ENCODE measurements around the gene SOX6.

Gene SOX6

DNA sequence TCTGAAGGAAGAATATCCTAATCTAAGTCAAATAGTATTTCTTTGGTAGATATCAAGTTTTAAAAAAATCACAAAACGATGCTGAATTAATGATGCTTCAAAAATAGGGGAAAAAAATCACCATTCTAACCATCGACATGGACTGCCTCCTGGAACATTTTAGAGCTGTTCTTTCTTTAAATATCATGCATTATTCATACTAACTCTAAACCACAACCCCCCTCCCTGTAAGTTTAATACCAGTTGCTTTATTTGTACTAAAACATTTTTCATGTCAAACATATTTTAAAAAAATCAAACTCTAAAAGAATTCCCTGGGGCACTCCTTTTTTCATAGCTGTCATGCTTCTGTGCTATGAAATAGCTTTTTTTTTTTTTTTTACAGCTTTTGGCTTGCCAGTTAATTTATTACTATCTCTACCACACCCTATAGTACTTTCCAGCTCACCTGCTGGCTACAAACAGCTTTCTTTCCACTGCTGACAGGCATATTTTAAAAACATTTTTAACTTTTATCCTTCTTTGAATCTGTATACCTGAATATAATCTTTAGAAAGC, 256.9 kb downstream of the SOX6 start:
- TF ChIP-seq, protein P1, sequence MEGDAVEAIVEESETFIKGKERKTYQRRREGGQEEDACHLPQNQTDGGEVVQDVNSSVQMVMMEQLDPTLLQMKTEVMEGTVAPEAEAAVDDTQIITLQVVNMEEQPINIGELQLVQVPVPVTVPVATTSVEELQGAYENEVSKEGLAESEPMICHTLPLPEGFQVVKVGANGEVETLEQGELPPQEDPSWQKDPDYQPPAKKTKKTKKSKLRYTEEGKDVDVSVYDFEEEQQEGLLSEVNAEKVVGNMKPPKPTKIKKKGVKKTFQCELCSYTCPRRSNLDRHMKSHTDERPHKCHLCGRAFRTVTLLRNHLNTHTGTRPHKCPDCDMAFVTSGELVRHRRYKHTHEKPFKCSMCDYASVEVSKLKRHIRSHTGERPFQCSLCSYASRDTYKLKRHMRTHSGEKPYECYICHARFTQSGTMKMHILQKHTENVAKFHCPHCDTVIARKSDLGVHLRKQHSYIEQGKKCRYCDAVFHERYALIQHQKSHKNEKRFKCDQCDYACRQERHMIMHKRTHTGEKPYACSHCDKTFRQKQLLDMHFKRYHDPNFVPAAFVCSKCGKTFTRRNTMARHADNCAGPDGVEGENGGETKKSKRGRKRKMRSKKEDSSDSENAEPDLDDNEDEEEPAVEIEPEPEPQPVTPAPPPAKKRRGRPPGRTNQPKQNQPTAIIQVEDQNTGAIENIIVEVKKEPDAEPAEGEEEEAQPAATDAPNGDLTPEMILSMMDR (IDR thresholded peaks at IDR 0.05): no peak
- Histone ChIP-seq H3K4me1 (peaks cover 0 to 46% (median 9%) of the 10 kb centered on the region in 4 donors), H3K27me3 (no peaks in the 10 kb centered on the region), H3K27ac (no peak overlapping the region), H3K4me3 (no peak overlapping the region), H3K9me3 (peaks cover 0 to 5% (median 0%) of the 10 kb centered on the region in 3 donors), H3K36me3 (no peaks in the 10 kb centered on the region)
- no peak for DNase-seq
- intact Hi-C loops (cut with DNase I; ENCODE audit: low total_unique reads): no loop called here

DNA sequence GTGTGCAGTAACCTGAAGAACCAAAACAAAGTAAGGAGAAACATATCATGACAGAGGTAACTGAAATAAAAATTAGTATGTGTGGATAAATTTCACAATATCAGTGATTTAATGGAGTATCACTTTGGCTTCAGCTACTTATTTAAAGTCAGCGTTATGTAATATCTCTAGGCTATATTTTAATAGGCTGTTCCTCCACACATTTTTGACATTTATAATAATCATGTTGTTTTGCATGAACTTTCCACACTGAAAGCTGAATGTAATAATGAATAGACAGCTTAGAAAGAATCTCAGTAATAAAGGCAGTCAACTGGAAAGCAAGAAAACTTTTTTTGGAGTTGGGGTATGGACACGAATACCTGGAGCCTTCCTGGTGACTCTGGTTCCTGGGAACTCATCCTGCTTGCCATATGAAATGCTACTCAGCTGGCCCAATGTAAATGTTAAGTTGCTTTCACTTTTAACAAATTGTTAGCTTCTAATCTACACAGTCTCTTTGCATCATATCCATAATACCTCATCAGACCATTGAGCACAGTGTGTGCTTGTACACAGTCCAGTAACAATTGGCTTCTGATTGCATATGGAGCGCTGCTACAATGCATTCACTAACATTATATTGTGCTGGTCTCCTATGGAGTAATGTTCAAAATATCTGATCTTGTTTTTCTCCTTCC, 257.7 kb downstream of the SOX6 start:
- Histone ChIP-seq H3K9me3 (peaks cover 0 to 5% (median 0%) of the 10 kb centered on the region in 3 donors), H3K4me3 (no peak overlapping the region), H3K27ac (no peak overlapping the region), H3K36me3 (no peaks in the 10 kb centered on the region), H3K27me3 (no peaks in the 10 kb centered on the region), H3K4me1 (peaks cover 0 to 46% (median 9%) of the 10 kb centered on the region in 4 donors)
- DNase-seq: no peak
- intact Hi-C loops (cut with DNase I; ENCODE audit: low total_unique reads): no loop called here
- TF ChIP-seq, protein P1 (IDR thresholded peaks at IDR 0.05): no peak

DNA sequence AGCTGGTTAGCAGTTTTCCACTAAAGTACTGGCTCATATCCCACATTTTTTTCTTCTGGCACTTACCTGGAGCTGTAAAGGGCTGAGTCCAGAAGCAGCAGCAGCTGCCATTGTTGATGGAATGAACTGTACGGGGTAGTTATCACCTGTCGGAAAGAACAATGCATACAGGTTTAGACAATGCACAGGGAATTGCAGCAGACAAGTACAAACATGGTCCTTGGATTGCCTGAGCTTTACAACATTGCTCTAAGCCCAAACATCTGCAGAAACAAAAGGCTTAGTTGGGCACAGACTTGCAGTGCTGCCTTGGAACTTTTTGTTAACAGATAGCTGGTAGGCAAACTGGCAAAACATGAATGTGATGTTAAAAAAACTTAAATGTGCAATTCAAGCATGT, 258.8 kb downstream of the SOX6 start:
- H3K27ac ChIP-seq: no peak overlapping the region
- H3K4me3 ChIP-seq: no peak overlapping the region
- no peaks in the 10 kb centered on the region for H3K27me3 ChIP-seq
- peaks cover 0 to 4% (median 0%) of the 10 kb centered on the region in 3 donors for H3K9me3 ChIP-seq
- intact Hi-C loops (cut with DNase I; ENCODE audit: low total_unique reads): no loop called here
- peaks cover 0 to 46% (median 10%) of the 10 kb centered on the region in 4 donors for H3K4me1 ChIP-seq
- H3K36me3 ChIP-seq: no peaks in the 10 kb centered on the region
- no peak for DNase-seq
- TF ChIP-seq, protein P1 (IDR thresholded peaks at IDR 0.05): no peak

DNA sequence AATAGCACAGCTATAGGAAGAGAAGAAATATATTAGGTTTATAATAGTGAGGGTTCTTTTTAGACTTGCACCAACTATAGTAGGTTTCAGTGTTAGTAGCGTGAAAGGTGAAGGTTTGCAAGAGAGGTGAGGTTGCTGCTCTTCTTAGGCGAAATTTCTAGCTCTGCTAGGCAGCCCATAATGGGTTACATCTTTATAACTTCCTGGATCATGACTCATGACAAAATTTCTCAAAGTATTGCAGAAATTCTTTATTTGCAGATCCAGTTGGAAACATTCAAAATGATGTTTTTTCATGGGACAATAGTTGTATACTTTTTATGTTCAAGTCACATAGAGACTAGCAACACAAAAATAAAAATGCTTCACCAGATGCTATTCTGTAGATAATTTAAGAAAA, 260.0 kb downstream of the SOX6 start:
- no peaks in the 10 kb centered on the region for H3K27me3 ChIP-seq
- no peak overlapping the region for H3K4me3 ChIP-seq
- DNase-seq: no peak
- no peaks in the 10 kb centered on the region for H3K36me3 ChIP-seq
- TF ChIP-seq, protein P1 (IDR thresholded peaks at IDR 0.05): no peak
- H3K27ac ChIP-seq: no peak overlapping the region
- intact Hi-C loops (cut with DNase I; ENCODE audit: low total_unique reads): no loop called here
- peaks cover 0 to 46% (median 10%) of the 10 kb centered on the region in 4 donors for H3K4me1 ChIP-seq
- H3K9me3 ChIP-seq: no peaks in the 10 kb centered on the region

DNA sequence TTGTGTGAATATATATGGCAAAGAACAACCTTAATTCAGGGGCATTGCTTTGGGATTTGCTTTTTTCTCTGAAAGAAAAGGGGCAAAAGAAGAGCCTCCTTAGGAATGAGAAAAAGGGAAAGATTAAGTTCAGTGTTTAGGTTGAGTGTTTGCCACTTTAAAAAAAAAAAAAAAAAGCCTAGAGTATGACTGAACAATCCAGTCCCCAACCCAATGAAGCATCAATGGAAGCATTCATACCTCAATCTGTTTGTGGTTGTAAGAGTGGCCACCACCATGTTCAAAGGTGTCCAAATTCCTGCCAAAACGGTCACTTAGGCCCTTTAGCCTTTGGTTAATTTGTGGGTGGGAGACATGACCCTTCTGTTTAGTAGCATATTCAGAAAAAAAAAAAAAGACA, 260.6 kb downstream of the SOX6 start:
- H3K4me1 ChIP-seq: peaks cover 0 to 46% (median 10%) of the 10 kb centered on the region in 4 donors
- TF ChIP-seq, protein P1 (IDR thresholded peaks at IDR 0.05): no peak
- H3K36me3 ChIP-seq: no peaks in the 10 kb centered on the region
- intact Hi-C loops (cut with DNase I; ENCODE audit: low total_unique reads): no loop called here
- no peak overlapping the region for H3K4me3 ChIP-seq
- H3K27ac ChIP-seq: no peak overlapping the region
- H3K27me3 ChIP-seq: no peaks in the 10 kb centered on the region
- H3K9me3 ChIP-seq: no peaks in the 10 kb centered on the region
- DNase-seq: no peak

Measured in tibial artery (tissue), 4 donors.